Uterus (tissue), 2 donors: ENCODE results near the gene NEGR1.

Source experiments
- POLR2A ChIP-seq, 2 donors: fragments of 450-650 bp; IDR thresholded peaks; one replicate each; pipeline ENCODE4 v1.6.1; 2016; ENCODE audit warnings: antibody characterized with exemption in 2 of 2, mild to moderate bottlenecking in 1 of 2, moderate library complexity in 1 of 2
- TF ChIP-seq, protein P1 (sequence below), 4 experiments: fragments of 200-600 bp in 2 of 4; fragments of 450-650 bp in 2 of 4; sonication (generic) in 2 of 4; IDR thresholded peaks; one replicate each; pipeline ENCODE4 v1.5.1; 2016 to 2019; ENCODE audit warnings: antibody characterized with exemption in 4 of 4, mild to moderate bottlenecking in 2 of 4, moderate library complexity in 1 of 4

GRCh38 chr1:72105201-72105600 is 177.1 kb downstream of the NEGR1 start:
- TF ChIP-seq, protein P1, sequence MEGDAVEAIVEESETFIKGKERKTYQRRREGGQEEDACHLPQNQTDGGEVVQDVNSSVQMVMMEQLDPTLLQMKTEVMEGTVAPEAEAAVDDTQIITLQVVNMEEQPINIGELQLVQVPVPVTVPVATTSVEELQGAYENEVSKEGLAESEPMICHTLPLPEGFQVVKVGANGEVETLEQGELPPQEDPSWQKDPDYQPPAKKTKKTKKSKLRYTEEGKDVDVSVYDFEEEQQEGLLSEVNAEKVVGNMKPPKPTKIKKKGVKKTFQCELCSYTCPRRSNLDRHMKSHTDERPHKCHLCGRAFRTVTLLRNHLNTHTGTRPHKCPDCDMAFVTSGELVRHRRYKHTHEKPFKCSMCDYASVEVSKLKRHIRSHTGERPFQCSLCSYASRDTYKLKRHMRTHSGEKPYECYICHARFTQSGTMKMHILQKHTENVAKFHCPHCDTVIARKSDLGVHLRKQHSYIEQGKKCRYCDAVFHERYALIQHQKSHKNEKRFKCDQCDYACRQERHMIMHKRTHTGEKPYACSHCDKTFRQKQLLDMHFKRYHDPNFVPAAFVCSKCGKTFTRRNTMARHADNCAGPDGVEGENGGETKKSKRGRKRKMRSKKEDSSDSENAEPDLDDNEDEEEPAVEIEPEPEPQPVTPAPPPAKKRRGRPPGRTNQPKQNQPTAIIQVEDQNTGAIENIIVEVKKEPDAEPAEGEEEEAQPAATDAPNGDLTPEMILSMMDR (IDR thresholded peaks at IDR 0.05) = no peak
- no peak for TF ChIP-seq POLR2A (IDR thresholded peaks at IDR 0.05)
